HPDE6-E6E7 (cell line): ENCODE data around the gene DIS3L2.
"Not testable (repeated sequence)": the region's sequence is repeated elsewhere in the genome, so short reads cannot be mapped to it uniquely, and the experiment has no call there.

Experiments used
- DNase-seq: peaks from one replicate; pipeline ENCODE4 v3.0.0; 2011; ENCODE audit warnings: missing footprints; ENCODE audit errors: extremely low spot score

Gene DIS3L2

GRCh38 chr2:232321156-232321816 lies 359.8 kb downstream of the DIS3L2 start:
- no peak for DNase-seq

DNA sequence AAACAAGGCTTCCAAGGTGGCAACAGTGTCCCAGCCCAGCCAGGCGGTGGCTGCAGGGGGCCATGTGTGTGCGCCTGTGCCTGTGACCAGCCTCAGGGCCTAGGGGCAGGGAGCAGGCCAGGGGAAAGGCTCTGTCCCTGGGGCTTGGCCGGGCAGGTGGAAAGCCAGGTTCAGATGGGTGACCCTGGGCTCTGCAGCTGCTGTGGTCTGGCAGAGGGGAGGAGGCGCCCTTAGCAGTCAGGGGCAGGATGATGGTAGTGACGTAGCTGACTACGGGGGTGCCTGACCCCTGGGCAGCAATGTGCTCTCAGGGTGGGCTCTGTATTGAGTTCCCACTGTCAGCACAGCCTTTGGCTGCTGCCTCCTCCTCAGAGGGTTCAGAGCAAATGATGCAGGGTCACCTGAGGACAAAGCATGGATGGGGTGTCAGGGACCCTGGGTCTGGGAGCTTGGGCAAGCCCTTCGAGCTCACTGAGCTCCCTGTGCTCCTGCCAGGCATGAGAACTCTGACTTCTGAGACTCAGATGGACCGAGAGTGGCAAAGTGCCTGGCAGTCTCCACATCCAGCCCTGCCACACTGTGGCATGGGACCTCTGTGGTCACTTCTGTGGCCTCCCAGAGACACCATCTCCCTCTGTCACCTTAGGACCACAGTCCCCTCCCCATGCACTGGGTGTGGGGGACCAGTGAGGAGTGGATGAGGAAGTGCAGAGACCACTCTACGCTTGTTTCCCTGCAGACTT lies 360.5 kb downstream of the DIS3L2 start:
- no peak for DNase-seq

DNA sequence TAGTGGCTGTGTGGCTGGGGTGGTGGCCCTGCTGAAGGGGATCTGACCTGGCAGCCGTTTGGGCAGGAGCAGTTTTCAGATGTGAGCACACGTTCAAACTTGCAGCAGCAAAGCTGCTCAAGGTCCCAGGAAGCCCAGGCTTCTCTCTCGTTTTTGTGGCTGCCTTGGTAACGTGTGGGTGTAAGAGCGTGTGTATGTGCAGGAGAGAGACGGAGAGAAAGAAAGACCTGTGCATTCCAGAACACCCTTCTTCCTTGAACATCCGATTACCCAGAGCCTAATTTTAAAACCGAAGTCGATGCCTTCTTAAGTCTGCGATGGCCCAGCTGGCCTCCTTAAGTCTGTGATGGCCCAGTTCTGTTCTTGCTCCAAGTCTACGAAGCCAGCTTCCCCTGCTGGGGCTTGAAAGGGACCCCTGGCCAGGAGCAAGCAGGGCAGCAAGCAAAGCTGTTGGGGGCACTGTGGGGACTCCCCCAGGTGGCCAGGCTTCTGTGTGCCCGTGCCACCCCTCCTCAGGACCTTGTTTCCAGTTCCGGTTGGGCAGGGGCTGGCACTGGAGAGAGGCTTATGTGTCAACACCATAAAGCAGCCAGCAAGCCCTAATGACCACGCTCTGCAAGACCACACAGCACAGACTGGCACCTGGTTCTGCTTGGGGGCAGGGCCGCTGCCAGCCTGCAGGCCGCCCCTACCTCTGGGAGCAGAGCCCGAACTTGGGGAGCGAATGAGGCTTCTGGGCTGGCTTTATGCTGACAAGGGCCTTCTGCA lies 361.2 kb downstream of the DIS3L2 start:
- peak; percentile 13 for DNase-seq

- DNase-seq = no peak
These were observed 361.8 kb downstream of the DIS3L2 start for GRCh38 chr2:232323328-232323650.

DNA sequence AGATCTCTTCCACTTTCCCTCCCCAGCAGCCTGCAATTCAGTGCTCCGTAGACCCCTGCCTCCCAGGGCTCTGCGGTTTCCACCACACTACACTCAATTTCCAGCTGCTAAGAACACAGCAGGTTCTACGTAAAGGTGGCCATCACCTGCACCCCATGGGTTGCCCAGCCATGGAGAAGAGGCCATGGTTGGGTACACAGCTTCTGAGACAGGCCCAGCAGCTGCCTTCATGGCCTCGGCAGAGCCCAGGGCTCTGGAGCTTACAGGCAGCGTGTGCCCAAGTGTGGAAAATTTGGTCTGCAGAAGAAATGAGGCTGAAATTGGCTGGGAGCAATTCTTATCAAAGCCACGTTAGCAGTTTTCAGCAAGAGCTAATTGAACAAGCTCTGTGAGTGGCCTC lies 362.5 kb downstream of the DIS3L2 start:
- DNase-seq = not testable (repeated sequence)

DNA sequence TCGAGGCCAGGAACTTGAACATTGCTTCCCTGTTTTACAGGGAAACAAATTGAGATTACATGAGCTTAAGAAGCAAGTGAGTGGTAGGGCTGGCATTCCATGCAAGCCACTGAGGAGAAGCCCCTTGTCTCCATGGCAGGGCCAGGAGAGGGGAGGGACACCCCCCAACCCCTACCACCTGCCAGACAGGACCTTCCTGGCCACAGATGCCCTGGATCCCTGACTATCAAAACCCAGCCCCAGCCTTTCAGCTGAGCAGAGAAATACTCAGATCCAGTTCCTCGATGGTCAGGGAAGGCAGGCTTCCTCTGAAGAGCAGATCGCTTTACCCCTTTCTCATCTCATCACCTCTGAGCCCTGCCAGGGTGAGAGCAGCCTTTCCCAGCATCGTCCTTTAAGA lies 363.3 kb downstream of the DIS3L2 start:
- DNase-seq = no peak

GRCh38 chr2:232325324-232326273 lies 364.1 kb downstream of the DIS3L2 start:
- no peak for DNase-seq

DNA sequence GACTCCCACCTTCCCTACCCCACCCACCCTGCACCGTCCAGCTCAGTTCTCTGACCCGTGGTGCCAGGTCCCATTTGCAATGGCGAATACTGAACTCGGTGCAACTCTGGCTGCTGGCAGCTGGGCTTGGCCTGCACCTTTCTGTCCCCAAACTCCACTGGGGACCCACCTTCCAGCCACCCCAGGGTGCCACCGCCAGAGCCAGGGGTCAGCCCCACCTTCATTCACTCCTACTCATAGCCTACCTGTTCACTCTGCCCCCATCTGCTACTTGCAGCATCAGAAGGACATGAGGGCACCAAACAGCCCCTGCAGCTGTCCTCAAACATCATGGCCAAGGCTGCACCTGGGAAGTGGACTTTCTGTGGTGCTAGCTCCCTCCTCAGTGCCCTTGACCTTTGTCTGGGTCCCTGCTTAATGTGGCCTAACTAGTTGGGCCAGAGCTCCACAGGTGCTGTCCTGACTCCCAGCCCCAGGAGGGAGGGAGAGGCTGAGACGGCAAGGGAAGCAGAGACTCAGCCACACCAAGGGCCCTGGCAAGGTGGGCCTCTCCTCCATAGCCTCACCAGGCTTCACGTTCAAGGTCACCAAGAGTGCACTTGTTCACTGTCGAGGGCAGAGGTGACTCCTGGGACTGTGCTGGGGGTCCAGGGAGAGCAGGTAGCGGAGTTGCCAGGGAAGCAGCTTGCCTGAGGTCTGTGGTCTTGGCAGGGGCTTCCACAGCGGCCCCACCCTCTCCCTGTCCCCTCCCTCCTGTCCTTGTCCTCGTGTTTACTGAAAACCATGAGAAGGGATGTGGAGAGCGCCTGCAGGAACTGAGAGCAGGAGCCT lies 365.0 kb downstream of the DIS3L2 start:
- not testable (repeated sequence) for DNase-seq

DNA sequence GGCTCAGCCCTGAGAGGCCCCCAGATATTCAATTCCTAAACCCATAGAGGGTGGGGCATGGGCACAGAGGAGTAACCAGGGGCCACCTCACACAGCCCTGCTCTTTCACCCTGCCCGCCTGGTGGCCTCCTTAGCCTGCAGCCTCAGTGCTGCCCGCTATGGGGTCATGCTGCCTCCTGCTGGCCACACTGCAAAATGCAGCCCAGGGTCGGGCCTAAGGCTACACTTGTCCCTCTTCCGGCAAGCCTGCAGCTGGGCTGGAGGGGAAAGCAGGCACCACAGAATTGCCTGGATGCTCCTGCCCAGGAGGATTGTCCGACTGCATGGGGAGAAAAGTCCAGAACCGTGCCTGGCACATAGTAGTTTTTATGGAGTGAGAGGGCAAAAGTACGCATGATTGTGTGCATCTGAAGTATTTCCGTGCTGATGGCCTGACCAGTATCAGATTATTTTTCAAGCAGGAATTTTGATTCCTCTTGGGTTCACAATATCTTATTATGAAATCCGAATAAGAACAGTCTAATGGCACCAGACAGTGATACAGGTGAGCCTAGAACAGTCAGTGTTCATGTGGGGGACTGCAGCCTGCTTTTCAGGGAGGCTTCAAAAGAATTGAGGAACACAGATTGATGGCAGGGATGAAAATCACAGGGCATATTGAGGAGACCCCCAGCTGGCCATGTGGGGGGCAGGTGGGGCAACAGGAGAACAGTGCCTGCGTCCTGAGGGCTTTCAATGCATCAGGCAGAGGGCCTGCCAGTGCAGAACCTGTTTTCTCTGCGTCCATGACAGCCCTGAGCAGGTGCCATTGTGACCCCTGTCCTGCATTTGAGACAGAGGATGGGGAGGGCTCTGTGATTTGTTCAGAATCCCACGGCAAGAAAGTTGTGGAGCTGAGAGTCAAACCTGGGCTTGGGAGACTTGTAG lies 365.9 kb downstream of the DIS3L2 start:
- DNase-seq = peak; percentile 25

DNA sequence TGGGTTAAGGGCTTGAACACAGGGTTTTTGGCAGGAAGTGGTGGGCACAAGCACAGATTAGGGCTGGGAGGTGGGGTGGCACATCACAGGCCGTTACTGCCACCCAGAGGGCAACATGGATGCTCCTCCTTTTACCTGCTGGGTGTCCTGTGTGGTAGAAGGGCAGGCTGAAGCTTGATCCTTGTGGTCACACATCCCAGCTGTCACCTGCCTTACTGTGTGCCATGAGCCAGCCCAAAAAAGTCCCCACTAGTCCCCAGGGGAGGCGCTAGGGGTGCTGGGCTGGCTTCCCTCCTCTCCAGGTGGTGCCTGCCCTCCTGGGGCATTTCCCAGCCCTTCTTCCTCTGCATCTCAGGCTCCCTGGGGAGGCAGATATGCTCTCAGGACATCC lies 366.5 kb downstream of the DIS3L2 start:
- no peak for DNase-seq

DNA sequence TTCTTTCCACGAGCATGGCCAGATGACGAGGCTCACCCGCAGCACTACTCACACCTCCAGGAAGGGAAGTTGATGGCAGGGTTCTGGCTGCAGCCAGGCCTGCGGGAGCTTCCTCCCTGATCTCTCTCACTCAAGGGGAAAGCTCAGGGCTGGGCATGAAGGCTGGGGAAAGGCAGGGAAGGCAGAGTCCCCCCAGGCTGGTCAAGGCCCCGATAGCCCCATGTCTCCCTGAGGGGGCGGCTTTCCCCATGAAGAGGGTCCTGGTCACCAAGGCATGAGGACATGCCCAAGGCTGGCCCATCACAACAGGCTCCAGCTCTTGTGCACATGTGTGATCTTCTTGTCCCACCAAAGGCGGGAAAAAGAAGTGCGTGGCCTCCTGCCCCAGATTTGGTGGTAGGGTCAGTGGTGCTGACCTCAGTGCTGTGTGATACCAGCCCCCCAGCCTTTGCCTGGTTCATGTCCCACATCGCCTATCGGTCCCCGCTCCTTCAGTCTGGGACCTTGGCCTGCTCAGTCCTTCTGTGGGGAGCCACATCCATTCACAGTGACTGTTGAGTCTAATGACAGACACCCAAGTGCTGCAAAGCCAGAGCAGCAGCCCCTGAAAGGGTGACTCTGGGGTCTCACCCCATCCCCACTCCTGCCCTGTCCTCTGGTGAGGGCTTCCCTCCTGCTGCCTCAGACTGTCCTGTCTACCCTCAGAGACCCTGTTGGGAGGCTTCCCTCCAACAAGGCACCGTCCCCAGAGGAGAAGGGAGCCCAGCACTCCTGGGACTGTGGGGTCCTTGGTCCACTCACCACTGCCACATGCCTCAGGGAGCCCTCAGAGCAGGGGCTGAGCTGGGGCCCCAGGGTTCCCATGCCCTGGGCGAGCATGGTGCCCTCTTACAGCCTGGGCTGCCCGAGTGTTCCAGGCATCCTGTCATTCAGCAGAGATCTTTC lies 367.3 kb downstream of the DIS3L2 start:
- no peak for DNase-seq

DNA sequence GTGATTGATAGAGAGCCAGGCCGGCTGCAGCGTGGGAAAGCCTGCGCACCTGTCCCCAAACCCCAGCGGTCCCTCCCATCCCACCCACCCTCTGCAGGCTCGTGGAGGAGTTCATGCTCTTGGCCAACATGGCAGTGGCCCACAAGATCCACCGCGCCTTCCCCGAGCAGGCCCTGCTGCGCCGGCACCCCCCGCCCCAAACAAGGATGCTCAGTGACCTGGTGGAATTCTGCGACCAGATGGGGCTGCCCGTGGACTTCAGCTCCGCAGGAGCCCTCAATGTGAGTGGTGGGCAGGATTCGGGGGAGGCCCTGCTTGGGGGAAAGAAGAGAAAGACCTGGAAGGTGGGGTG lies 368.2 kb downstream of the DIS3L2 start:
- DNase-seq = no peak

- no peak for DNase-seq
These were observed 368.8 kb downstream of the DIS3L2 start for GRCh38 chr2:232330068-232330999.

DNA sequence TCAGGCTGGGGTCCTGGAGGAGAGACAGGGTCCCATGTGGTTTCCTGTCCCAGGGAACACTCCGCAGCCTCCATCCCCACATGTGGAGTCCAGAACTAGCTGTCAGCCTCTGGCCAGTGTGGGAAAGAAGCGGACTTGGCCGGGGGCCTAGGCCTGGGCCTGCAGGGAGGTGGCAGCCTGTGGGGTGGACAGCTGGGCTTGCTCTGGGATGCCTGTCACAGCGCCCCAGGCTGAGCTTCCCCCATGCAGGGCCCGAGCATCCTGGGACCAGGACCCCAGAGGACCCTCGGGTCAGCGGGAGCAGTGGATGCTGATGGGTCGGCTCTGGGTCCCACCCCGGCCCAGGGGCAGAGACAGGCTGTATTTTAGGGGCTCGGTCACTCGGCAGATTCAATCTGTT lies 369.5 kb downstream of the DIS3L2 start:
- not testable (repeated sequence) for DNase-seq

GRCh38 chr2:232331641-232332040 lies 370.1 kb downstream of the DIS3L2 start:
- DNase-seq = not testable (repeated sequence)

- DNase-seq = not testable (repeated sequence)
These were observed 370.9 kb downstream of the DIS3L2 start for GRCh38 chr2:232332244-232332939.

DNA sequence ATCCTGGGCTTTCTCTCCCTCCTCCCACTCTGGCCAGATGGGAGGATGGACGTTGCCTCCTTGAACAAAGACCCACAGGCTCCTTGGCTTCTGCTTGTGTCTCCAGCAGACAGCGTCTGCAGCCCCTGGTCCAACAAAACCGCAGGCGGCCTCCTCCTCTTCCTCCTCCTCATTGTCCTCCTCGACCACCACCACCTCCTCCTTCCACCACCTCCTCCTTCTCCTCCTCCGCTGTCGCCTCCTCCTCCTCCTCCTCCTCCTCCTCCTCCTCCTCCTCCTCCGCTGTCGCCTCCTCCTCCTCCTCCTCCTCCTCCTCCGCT lies 371.4 kb downstream of the DIS3L2 start:
- no peak for DNase-seq
